IMR-90 (cell line): Measurements from ENCODE around the gene UGT1A3. TPM values are rescaled to one million over a fixed set of nuclear protein-coding genes. Genes with fewer than 3 reads are reported as not detected.
A peak's percentile ranks its signal among the peaks of the same experiment; 100 is the strongest.
"Not testable (repeated sequence)": the region's sequence is repeated elsewhere in the genome, so short reads cannot be mapped to it uniquely, and the experiment has no call there.

Experiments
- ATAC-seq: fragments of 200-7000 bp; cut with Tn5 transposase; 2 replicates; pipeline ENCODE4 v1.9.1; 2020; ENCODE audit warnings: low read depth, mild to moderate bottlenecking, moderate library complexity
- BruUV-seq: library from RNA; stranded (reverse); fragments of 400-500 nt; replicated peaks from 2 replicates; lab custom pipeline; 2021; lab: Mats Ljungman, UMichigan
- CTCF ChIA-PET: fragments of 300-600 bp; formaldehyde crosslinking; extraction: SDS; loops from one replicate; lab custom pipeline; 2021; ENCODE audit warnings: antibody characterized with exemption; lab: Yijun Ruan, JAX
- POLR2A ChIA-PET: fragments of 300-600 bp; sonication (Branson Sonifier 250); formaldehyde crosslinking; loops from one replicate; lab custom pipeline; 2022; ENCODE audit warnings: antibody characterized with exemption; ENCODE audit not compliant: unreplicated experiment; lab: Charles Lee
- DNase-seq: peaks from one replicate; pipeline ENCODE4 v3.0.0; 2013
- H2AFZ ChIP-seq: replicated peaks from 2 replicates; pipeline ENCODE3; 2013; ENCODE audit warnings: low read length, mild to moderate bottlenecking; ENCODE audit not compliant: poor library complexity
- H2AK5ac ChIP-seq: 2 replicates; pipeline ENCODE4 v1.6.1; 2013; ENCODE audit warnings: low read depth, low read length, inconsistent platforms
- H2AK9ac ChIP-seq: replicated peaks from 2 replicates; pipeline ENCODE3; 2013; ENCODE audit warnings: mild to moderate bottlenecking, low read depth, low read length, moderate library complexity; ENCODE audit not compliant: poor library complexity
- H2BK120ac ChIP-seq: 2 replicates; pipeline ENCODE4 v1.6.1; 2013; ENCODE audit warnings: low read depth, low read length, inconsistent platforms
- H2BK15ac ChIP-seq: 3 replicates; pipeline ENCODE4 v1.6.1; 2013; ENCODE audit warnings: low read depth, low read length, inconsistent platforms
- H2BK20ac ChIP-seq: 2 replicates; pipeline ENCODE4 v1.6.1; 2013; ENCODE audit warnings: low read depth, mild to moderate bottlenecking, inconsistent platforms, low read length, moderate library complexity
- H2BK5ac ChIP-seq: 2 replicates; pipeline ENCODE4 v1.6.1; 2013; ENCODE audit warnings: mild to moderate bottlenecking, low read depth, low read length, inconsistent platforms; ENCODE audit not compliant: poor library complexity, severe bottlenecking
- H3K14ac ChIP-seq: replicated peaks from 2 replicates; pipeline ENCODE4 v1.6.1; 2013; ENCODE audit warnings: low read depth, low read length, inconsistent platforms
- H3K18ac ChIP-seq: 2 replicates; pipeline ENCODE4 v1.6.1; 2013; ENCODE audit warnings: low read depth, low read length, control low read depth
- H3K23ac ChIP-seq: 2 replicates; pipeline ENCODE4 v1.6.1; 2013; ENCODE audit warnings: low read depth, low read length, inconsistent platforms
- H3K27ac ChIP-seq: 2 replicates; pipeline ENCODE4 v1.5.1; 2013; ENCODE audit warnings: mild to moderate bottlenecking, control low read depth, low read length; ENCODE audit not compliant: insufficient read depth
- H3K27me3 ChIP-seq: 2 replicates; pipeline ENCODE4 v1.6.1; 2013; ENCODE audit warnings: low read length; ENCODE audit not compliant: control insufficient read depth, insufficient read depth
- H3K36me3 ChIP-seq: 2 replicates; pipeline ENCODE4 v1.6.1; 2013; ENCODE audit warnings: low read length, mixed read lengths; ENCODE audit not compliant: control insufficient read depth, insufficient read depth
- H3K4ac ChIP-seq: 2 replicates; pipeline ENCODE4 v1.6.1; 2013; ENCODE audit warnings: low read depth, low read length, inconsistent platforms
- H3K4me1 ChIP-seq: 2 replicates; pipeline ENCODE4 v1.6.1; 2013; ENCODE audit warnings: low read length, mixed read lengths; ENCODE audit not compliant: control insufficient read depth, insufficient read depth
- H3K4me2 ChIP-seq: 2 replicates; pipeline ENCODE4 v1.6.1; 2013; ENCODE audit warnings: low read depth, mild to moderate bottlenecking, control low read depth, low read length, moderate library complexity
- H3K4me3 ChIP-seq: 2 replicates; pipeline ENCODE4 v1.5.1; 2013; ENCODE audit warnings: low read depth, mild to moderate bottlenecking, control low read depth, low read length, moderate library complexity; ENCODE audit not compliant: insufficient read depth
- H3K56ac ChIP-seq: 2 replicates; pipeline ENCODE4 v1.6.1; 2013; ENCODE audit warnings: low read length, inconsistent platforms; ENCODE audit not compliant: insufficient read depth; ENCODE audit errors: extremely low read depth
- H3K79me1 ChIP-seq, 2 experiments: 2 replicates each; pipeline ENCODE4 v1.6.1; 2013; ENCODE audit warnings: low read length in 2 of 2, inconsistent platforms in 1 of 2, low read depth in 1 of 2
- H3K9ac ChIP-seq: 2 replicates; pipeline ENCODE4 v1.6.1; 2013; ENCODE audit warnings: low read depth, low read length, control low read depth
- H3K9me1 ChIP-seq: 2 replicates; pipeline ENCODE4 v1.6.1; 2013; ENCODE audit warnings: low read length, inconsistent platforms; ENCODE audit not compliant: insufficient read depth
- H3K9me3 ChIP-seq: 2 replicates; pipeline ENCODE4 v1.6.1; 2013; ENCODE audit warnings: low read length; ENCODE audit not compliant: control insufficient read depth, insufficient read depth
- H4K20me1 ChIP-seq: 2 replicates; pipeline ENCODE4 v1.6.1; 2013; ENCODE audit warnings: low read length, inconsistent platforms; ENCODE audit not compliant: insufficient read depth
- H4K5ac ChIP-seq: 2 replicates; pipeline ENCODE4 v1.6.1; 2013; ENCODE audit warnings: mild to moderate bottlenecking, low read depth, low read length, control low read depth
- H4K8ac ChIP-seq, 2 experiments: 2 replicates each; pipeline ENCODE4 v1.6.1; 2013; ENCODE audit warnings: low read depth in 2 of 2, low read length in 2 of 2, control low read depth in 1 of 2, inconsistent platforms in 1 of 2
- H4K91ac ChIP-seq: 2 replicates; pipeline ENCODE4 v1.6.1; 2013; ENCODE audit warnings: low read depth, low read length, inconsistent platforms; ENCODE audit not compliant: insufficient read depth
- BHLHE40 ChIP-seq: fragments of 150-350 bp; IDR thresholded peaks from 2 replicates; pipeline ENCODE4 v1.6.1; 2016; ENCODE audit warnings: mild to moderate bottlenecking, low read depth, low read length
- CHD1 ChIP-seq: IDR thresholded peaks from 2 replicates; pipeline ENCODE4 v1.6.1; 2012; ENCODE audit warnings: low read depth, low read length, improper control_type of control experiment
- MAFK ChIP-seq: IDR thresholded peaks from 2 replicates; pipeline ENCODE4 v1.6.1; 2012; ENCODE audit warnings: low read depth, low read length, improper control_type of control experiment
- NFE2L2 ChIP-seq: fragments of 150-350 bp; IDR thresholded peaks from 2 replicates; pipeline ENCODE4 v1.6.1; 2016; ENCODE audit warnings: low read depth, mild to moderate bottlenecking, low read length
- POLR2A ChIP-seq: IDR thresholded peaks from 2 replicates; pipeline ENCODE4 v1.6.1; 2012; ENCODE audit warnings: mild to moderate bottlenecking, low read depth, low read length
- RAD21 ChIP-seq: IDR thresholded peaks from 2 replicates; pipeline ENCODE4 v1.6.1; 2012; ENCODE audit warnings: low read length, improper control_type of control experiment
- RCOR1 ChIP-seq: IDR thresholded peaks from 2 replicates; pipeline ENCODE4 v1.6.1; 2012; ENCODE audit warnings: mild to moderate bottlenecking, low read length, improper control_type of control experiment; ENCODE audit not compliant: insufficient replicate concordance
- RFX5 ChIP-seq: IDR thresholded peaks from 2 replicates; pipeline ENCODE4 v1.8.0; 2012; ENCODE audit warnings: low read depth, mild to moderate bottlenecking, low read length, moderate library complexity
- WGBS, 2 experiments: methylation state at CpG; one replicate each; pipeline versions ENCODE4 v1.1.5 to v1.1.7; 2013; ENCODE audit warnings: missing lambda C conversion rate in 2 of 2; ENCODE audit not compliant: insufficient read length in 1 of 2; ENCODE audit errors: extremely low coverage in 2 of 2; 5-methylcytosine and 5-hydroxymethylcytosine counted together
- dilution Hi-C: fragments of 300-500 bp; cut with HindIII; formaldehyde crosslinking; loops from one replicate; pipeline ENCODE4 v1.14.3; 2018; ENCODE audit warnings: low sequenced_read_pairs; ENCODE audit not compliant: unreplicated experiment
- in situ Hi-C: fragments of 300-500 bp; cut with MboI; formaldehyde crosslinking; loops from 3 replicates; pipeline ENCODE4 v1.14.3; 2019; ENCODE audit warnings: low sequenced_read_pairs, inconsistent platforms, mixed read lengths
- intact Hi-C: fragments of 100-400 bp; cut with micrococcal nuclease; formaldehyde crosslinking; loops from 2 replicates; pipeline ENCODE4 v1.10.0; 2022
- polyA plus RNA-seq, 3 experiments: library from polyadenylated mRNA; depleted of rRNA; stranded (reverse); fragments of >200 nt; gene quantifications; 2 replicates each; pipeline ENCODE4 v1.2.3, GENCODE V29; 2012; ENCODE audit warnings: low replicate concordance in 1 of 3
- total RNA-seq: library from RNA; depleted of rRNA; stranded (reverse); fragments of >200 nt; gene quantifications from 2 replicates; pipeline ENCODE4 v1.2.3, GENCODE V29; 2012

The UGT1A3 gene
- total and polyA plus RNA-seq, 2 of the 4 experiments (the other 2 are of a cell fraction): not detected

- DNase-seq (peak; percentile 69), ATAC-seq (peak; percentile 68)
- ChIA-PET CTCF (no interaction called here), POLR2A (no interaction called here)
- Histone ChIP-seq H3K14ac (no peak overlapping the region), H2AK5ac (no peak overlapping the region), H3K4me1 (peaks cover 4% of the 10 kb centered on the region), H3K56ac (no peak overlapping the region), H3K23ac (no peak overlapping the region), H3K27me3 (no peaks in the 10 kb centered on the region), H3K79me1 (no peaks in the 10 kb centered on the region), H3K36me3 (no peaks in the 10 kb centered on the region), H3K9ac (peak overlapping the region; percentile 48; the same call in 1 of the 2 replicates), H2BK120ac (no peak overlapping the region), H2BK15ac (no peak overlapping the region), H3K9me3 (no peaks in the 10 kb centered on the region), H3K4me3 (no peak overlapping the region), H4K8ac (no peak overlapping the region; a peak in 1 of 4 replicates), H2BK20ac (0 out of 2 replicates have a peak overlapping the region, but pooled peaks have one; percentile 39), H3K27ac (peak overlapping the region; percentile 99; the same call in 1 of the 2 replicates), H2AK9ac (no peak overlapping the region), H3K4ac (no peak overlapping the region; the same call in 1 of the 2 replicates), H3K9me1 (no peaks in the 10 kb centered on the region), H2AFZ (no peak overlapping the region), H4K91ac (no peak overlapping the region), H3K4me2 (no peak overlapping the region), H2BK5ac (peak overlapping the region; percentile 55), H4K5ac (peak overlapping the region; percentile 100), H4K20me1 (no peaks in the 10 kb centered on the region), H3K18ac (peak overlapping the region; percentile 100)
- no TSS peak for BruUV-seq
- WGBS, 2 experiments: no CpG with 5 or more reads among the region's 1 CpG
- TF ChIP-seq NFE2L2: peak; percentile 97
- no peak for TF ChIP-seq RAD21
- no peak for TF ChIP-seq RCOR1
- no peak for TF ChIP-seq BHLHE40
- TF ChIP-seq MAFK: peak; percentile 38
- TF ChIP-seq POLR2A: no peak
- no peak for TF ChIP-seq RFX5
- TF ChIP-seq CHD1: no peak
- intact Hi-C loops (no loop called here), dilution Hi-C loops (no loop called here), in situ Hi-C loops (no loop called here)
Measured at GRCh38 chr2:233700028-233700635, 28.7 kb upstream of the UGT1A3 start.

GRCh38 chr2:233700842-233701241 lies 28.0 kb upstream of the UGT1A3 start:
- H3K14ac ChIP-seq, H2AK9ac ChIP-seq, H3K4me1 ChIP-seq, H2AFZ ChIP-seq, H4K5ac ChIP-seq, H3K23ac ChIP-seq, in situ Hi-C loops, dilution Hi-C loops, H3K18ac ChIP-seq, H3K9me1 ChIP-seq, H3K4ac ChIP-seq, ATAC-seq, H2BK15ac ChIP-seq, H3K36me3 ChIP-seq, H3K9ac ChIP-seq, H2AK5ac ChIP-seq, H3K4me3 ChIP-seq, H2BK120ac ChIP-seq, H3K79me1 ChIP-seq, H4K20me1 ChIP-seq, H3K27me3 ChIP-seq, H4K91ac ChIP-seq, BruUV-seq, H3K4me2 ChIP-seq, H3K9me3 ChIP-seq, H2BK5ac ChIP-seq, DNase-seq, H4K8ac ChIP-seq, CTCF ChIA-PET, intact Hi-C loops, H3K56ac ChIP-seq, H3K27ac ChIP-seq, H2BK20ac ChIP-seq, POLR2A ChIA-PET: not testable (repeated sequence)
- no CpG with 5 or more reads among the region's 5 CpGs for WGBS, 2 experiments
